SK-N-SH (cell line): Measurements from ENCODE around the gene CALML6. TPM values are rescaled to one million over a fixed set of nuclear protein-coding genes. Genes with fewer than 3 reads are reported as not detected.

Experiments used
- CTCF ChIA-PET: fragments of 300-600, 350-600 bp; formaldehyde crosslinking; extraction: SDS; loops from one replicate; lab custom pipeline; 2021; lab: Yijun Ruan, JAX
- POLR2A ChIA-PET: fragments of 350-600 bp; sonication (Branson Sonifier 250); formaldehyde crosslinking; extraction: SDS; loops from one replicate; lab custom pipeline; 2020; ENCODE audit warnings: antibody characterized with exemption, inconsistent platforms; lab: Yijun Ruan, JAX
- DNase-seq: peaks from one replicate; pipeline ENCODE4 v3.0.0; 2012
- H2AFZ ChIP-seq: fragments of 200-600 bp; sonication (generic); 2 replicates; pipeline ENCODE4 v1.8.1; 2016; ENCODE audit warnings: antibody characterized with exemption, mild to moderate bottlenecking, low read depth
- H3F3A ChIP-seq: fragments of 200-600 bp; sonication (generic); replicated peaks from 2 replicates; pipeline ENCODE3; 2016; ENCODE audit warnings: antibody characterized with exemption, mild to moderate bottlenecking; ENCODE audit not compliant: insufficient read depth
- H3K27ac ChIP-seq, 2 experiments: fragments of 200-500 bp in 1 of 2; fragments of 200-600 bp in 1 of 2; sonication (Bioruptor generic) in 1 of 2; sonication (generic), shearing (Covaris generic) in 1 of 2; 2 replicates each; pipeline versions ENCODE4 v1.5.1 to v1.6.1; 2014 to 2016; ENCODE audit warnings: low read depth in 2 of 2, inconsistent platforms in 1 of 2, low read length in 1 of 2, mild to moderate bottlenecking in 1 of 2, mixed read lengths in 1 of 2
- H3K27me3 ChIP-seq: fragments of 200-600 bp; sonication (generic), shearing (Covaris generic); 2 replicates; pipeline ENCODE4 v1.6.1; 2016; ENCODE audit warnings: mixed run types; ENCODE audit not compliant: insufficient read depth
- H3K36me3 ChIP-seq, 2 experiments: fragments of 200-500 bp in 1 of 2; fragments of 200-600 bp in 1 of 2; sonication (Bioruptor generic) in 1 of 2; sonication (generic) in 1 of 2; replicated peaks in 1 of 2; 2 replicates each; pipeline versions ENCODE3 to v1.5.1; 2014 to 2016; ENCODE audit warnings: low read length in 1 of 2, mild to moderate bottlenecking in 1 of 2; ENCODE audit not compliant: insufficient read depth in 2 of 2, control insufficient read depth in 1 of 2
- H3K4me1 ChIP-seq, 2 experiments: fragments of 200-500 bp in 1 of 2; fragments of 200-600 bp in 1 of 2; sonication (Bioruptor generic) in 1 of 2; sonication (generic), shearing (Covaris generic) in 1 of 2; 2 replicates each; pipeline versions ENCODE4 v1.5.1 to v1.6.1; 2014 to 2016; ENCODE audit warnings: low read depth in 1 of 2, low read length in 1 of 2, mixed run types in 1 of 2; ENCODE audit not compliant: insufficient read depth in 2 of 2, control insufficient read depth in 1 of 2
- H3K4me2 ChIP-seq: fragments of 200-600 bp; sonication (generic), shearing (Covaris generic); 2 replicates; pipeline ENCODE4 v1.6.1; 2017; ENCODE audit warnings: mixed run types
- H3K4me3 ChIP-seq, 2 experiments: fragments of 200-500 bp in 1 of 2; fragments of 200-600 bp in 1 of 2; sonication (Bioruptor generic) in 1 of 2; sonication (generic), shearing (Covaris generic) in 1 of 2; 2 replicates each; pipeline versions ENCODE4 v1.5.1 to v1.8.1; 2014 to 2016; ENCODE audit warnings: low read depth in 2 of 2, inconsistent platforms in 1 of 2, low read length in 1 of 2, mild to moderate bottlenecking in 1 of 2, mixed read lengths in 1 of 2, moderate library complexity in 1 of 2
- H3K79me2 ChIP-seq: fragments of 200-600 bp; sonication (generic); 2 replicates; pipeline ENCODE4 v1.8.1; 2017; ENCODE audit warnings: mild to moderate bottlenecking; ENCODE audit not compliant: insufficient read depth
- H3K9ac ChIP-seq: fragments of 200-600 bp; sonication (generic); 2 replicates; pipeline ENCODE4 v1.6.1; 2017; ENCODE audit warnings: mixed run types
- H3K9me2 ChIP-seq: fragments of 200-600 bp; sonication (generic); 2 replicates; pipeline ENCODE4 v1.6.1; 2017; ENCODE audit warnings: mixed run types
- H3K9me3 ChIP-seq: fragments of 200-600 bp; sonication (generic); 2 replicates; pipeline ENCODE4 v1.6.1; 2017; ENCODE audit warnings: mixed run types, mild to moderate bottlenecking, moderate library complexity
- H4K20me1 ChIP-seq: fragments of 200-600 bp; sonication (generic); 2 replicates; pipeline ENCODE4 v1.6.1; 2017; ENCODE audit warnings: mild to moderate bottlenecking, mixed run types; ENCODE audit not compliant: insufficient read depth
- CHD2 ChIP-seq: fragments of 150-350 bp; IDR thresholded peaks from 2 replicates; pipeline ENCODE4 v1.6.1; 2018; ENCODE audit warnings: low read length; ENCODE audit not compliant: partially characterized antibody
- CTCF ChIP-seq: fragments of 200-600 bp; sonication (generic); IDR thresholded peaks from 2 replicates; pipeline ENCODE4 v1.6.1; 2017; ENCODE audit warnings: antibody characterized with exemption, mild to moderate bottlenecking, moderate library complexity
- ELF1 ChIP-seq: IDR thresholded peaks from 2 replicates; pipeline ENCODE4 v1.4.0; 2012
- FOXM1 ChIP-seq: IDR thresholded peaks from 2 replicates; pipeline ENCODE4 v1.4.0; 2012; ENCODE audit warnings: low read depth, mild to moderate bottlenecking
- GABPA ChIP-seq: IDR thresholded peaks from 2 replicates; pipeline ENCODE4 v1.4.0; 2012; ENCODE audit warnings: low read depth, mild to moderate bottlenecking
- REST ChIP-seq: IDR thresholded peaks from 2 replicates; pipeline ENCODE4 v1.6.1; 2012; ENCODE audit warnings: mild to moderate bottlenecking, low read depth, low read length, moderate library complexity
- RXRA ChIP-seq: IDR thresholded peaks from 2 replicates; pipeline ENCODE4 v1.4.0; 2012; ENCODE audit warnings: low read depth, mild to moderate bottlenecking, borderline replicate concordance
- SIN3A ChIP-seq: IDR thresholded peaks from 2 replicates; pipeline ENCODE4 v1.6.1; 2012; ENCODE audit warnings: low read depth, mild to moderate bottlenecking, low read length, moderate library complexity, borderline replicate concordance
- TAF1 ChIP-seq: IDR thresholded peaks from 2 replicates; pipeline ENCODE4 v1.6.1; 2012; ENCODE audit warnings: low read depth, mild to moderate bottlenecking, low read length, moderate library complexity, borderline replicate concordance
- TCF12 ChIP-seq: IDR thresholded peaks from 2 replicates; pipeline ENCODE4 v1.4.0; 2012
- USF1 ChIP-seq: IDR thresholded peaks from 2 replicates; pipeline ENCODE4 v1.4.0; 2012; ENCODE audit warnings: low read depth, borderline replicate concordance
- WGBS: methylation state at CpG from one replicate; pipeline ENCODE4 v1.1.6; 2017; ENCODE audit warnings: low lambda C conversion rate; 5-methylcytosine and 5-hydroxymethylcytosine counted together
- polyA plus RNA-seq, 3 experiments: library from polyadenylated mRNA; depleted of rRNA; stranded (reverse); fragments of >200 nt; gene quantifications; 2 replicates each; pipeline ENCODE4 v1.2.3, GENCODE V29; 2012

Gene CALML6
- polyA plus RNA-seq, 1 of the 3 experiments (the other 2 are of a cell fraction) = 0.87 TPM

GRCh38 chr1:1910651-1911331 lies 4.3 kb upstream of the CALML6 start:
- Histone ChIP-seq H4K20me1 (no peaks in the 10 kb centered on the region), H3K9me3 (no peaks in the 10 kb centered on the region), H3K79me2 (peaks cover 6% of the 10 kb centered on the region), H3F3A (peaks cover 8% of the 10 kb centered on the region), H3K27ac (no peak overlapping the region), H3K36me3 (no peaks in the 10 kb centered on the region), H3K4me3 (no peak overlapping the region), H3K27me3 (no peaks in the 10 kb centered on the region), H3K9me2 (no peaks in the 10 kb centered on the region), H3K4me1 (peaks cover 0 to 24% of the 10 kb centered on the region in 2 experiments; a peak in 2 of 4 replicates), H3K4me2 (no peak overlapping the region), H3K9ac (no peak overlapping the region), H2AFZ (no peak overlapping the region)
- POLR2A ChIA-PET = no interaction called here
- no peak for TF ChIP-seq GABPA
- TF ChIP-seq REST = no peak
- no peak for TF ChIP-seq CTCF
- no peak for TF ChIP-seq SIN3A
- no peak for TF ChIP-seq CHD2
- no peak for TF ChIP-seq TAF1
- TF ChIP-seq ELF1 = no peak
- TF ChIP-seq USF1 = no peak
- TF ChIP-seq RXRA = no peak
- TF ChIP-seq TCF12 = no peak
- TF ChIP-seq FOXM1 = no peak
- CTCF ChIA-PET = interaction anchor here (1.0 to 2.1 kb wide), 3 partner anchors 33 to 136 kb away, joined by 5 to 12 read pairs (median 5); no protein-coding TSS in a partner anchor
- no peak for DNase-seq
- WGBS = 89% methylated on average over 5 of the region's 22 CpGs
